Activated naive CD4-positive, alpha-beta T cell treated with anti-CD3 and anti-CD28 coated beads, Interleukin-2, amount 10 ng/mL, durations not matched to agents 7 days and 5 days (primary cell): ENCODE measurements around the gene RTN1.

ENCODE experiments used
- CTCF ChIA-PET: fragments of 350-600 bp; sonication (Branson Sonifier 250); formaldehyde crosslinking; loops from one replicate; lab custom pipeline; 2021; ENCODE audit warnings: antibody characterized with exemption; lab: Charles Lee
- DNase-seq: peaks from one replicate; pipeline ENCODE4 v3.0.0-alpha.2; 2020
- H3K27ac Mint-ChIP-seq: one replicate; pipeline ENCODE4 v1.8.0; 2021; ENCODE audit warnings: mild to moderate bottlenecking, moderate library complexity, mixed read lengths
- H3K27me3 Mint-ChIP-seq: one replicate; pipeline ENCODE4 v1.8.0; 2021; ENCODE audit warnings: mild to moderate bottlenecking, mixed read lengths
- H3K36me3 Mint-ChIP-seq: one replicate; pipeline ENCODE4 v1.8.0; 2021; ENCODE audit warnings: mixed read lengths
- H3K4me1 Mint-ChIP-seq: one replicate; pipeline ENCODE4 v1.8.0; 2021; ENCODE audit warnings: mixed read lengths
- H3K4me3 Mint-ChIP-seq: one replicate; pipeline ENCODE4 v1.8.0; 2021; ENCODE audit warnings: mild to moderate bottlenecking, moderate library complexity, mixed read lengths
- H3K9me3 Mint-ChIP-seq: one replicate; pipeline ENCODE4 v1.8.0; 2021; ENCODE audit warnings: mixed read lengths

The RTN1 gene

GRCh38 chr14:59788176-59788575 lies 82.4 kb downstream of the RTN1 start:
- no peak overlapping the region for H3K4me3 Mint-ChIP-seq
- peaks cover 7% of the 10 kb centered on the region for H3K27me3 Mint-ChIP-seq
- H3K9me3 Mint-ChIP-seq, result no peaks in the 10 kb centered on the region
- no peak for DNase-seq
- H3K36me3 Mint-ChIP-seq, result no peaks in the 10 kb centered on the region
- H3K4me1 Mint-ChIP-seq, result no peaks in the 10 kb centered on the region
- CTCF ChIA-PET, result no interaction called here
- H3K27ac Mint-ChIP-seq, result no peak overlapping the region

DNA sequence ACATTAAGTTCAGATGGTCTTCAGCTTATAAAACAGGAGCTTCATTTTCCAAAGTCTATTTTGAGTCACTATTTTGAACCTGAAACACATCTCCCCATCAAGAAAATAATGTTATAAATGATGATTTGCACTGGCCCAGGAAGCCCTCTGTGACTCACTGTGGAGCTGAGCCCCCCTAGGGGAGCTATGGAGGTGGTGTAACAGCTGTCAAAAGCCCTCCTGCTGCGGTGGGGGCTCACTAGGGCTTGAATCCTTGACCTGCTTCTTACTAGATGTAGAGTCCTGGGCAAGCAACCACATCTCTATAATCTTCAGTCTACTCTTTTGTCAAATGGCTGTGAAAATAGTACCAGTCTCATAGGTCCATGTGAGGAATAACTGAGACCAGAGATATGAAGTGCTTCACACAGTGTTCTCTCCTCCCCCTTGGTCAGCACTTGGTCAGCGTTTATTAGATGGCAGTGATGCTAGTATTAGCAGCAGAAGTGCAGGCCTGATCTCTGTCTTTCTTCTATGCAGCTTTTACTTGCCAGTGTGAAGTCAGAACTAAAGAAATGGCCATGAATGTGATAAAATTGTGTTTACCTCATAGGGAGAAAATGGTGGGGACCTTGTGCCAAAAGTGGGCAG lies 83.4 kb downstream of the RTN1 start:
- H3K36me3 Mint-ChIP-seq, result no peaks in the 10 kb centered on the region
- H3K9me3 Mint-ChIP-seq, result no peaks in the 10 kb centered on the region
- H3K4me3 Mint-ChIP-seq, result no peak overlapping the region
- DNase-seq, result no peak
- H3K4me1 Mint-ChIP-seq, result no peaks in the 10 kb centered on the region
- no peak overlapping the region for H3K27ac Mint-ChIP-seq
- peaks cover 7% of the 10 kb centered on the region for H3K27me3 Mint-ChIP-seq
- CTCF ChIA-PET, result no interaction called here

DNA sequence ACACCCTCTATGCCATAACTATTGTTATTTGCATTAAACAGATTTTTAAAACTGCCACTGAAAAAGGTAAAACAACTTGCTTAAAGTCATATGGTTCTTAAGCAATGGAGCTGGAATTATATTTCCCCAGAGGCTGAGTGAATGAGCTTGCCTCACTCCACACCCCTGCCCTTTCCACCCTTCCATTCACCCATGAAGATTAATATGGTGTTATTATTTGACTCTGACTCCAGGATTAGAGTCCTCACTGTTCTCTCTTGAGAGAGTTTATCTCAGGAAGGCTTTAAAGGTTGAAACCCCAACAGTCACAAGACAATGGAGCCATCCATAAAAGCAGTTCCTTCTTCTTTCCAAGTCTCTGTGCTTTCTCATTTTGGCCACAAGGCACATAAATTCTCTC lies 84.9 kb downstream of the RTN1 start:
- no peaks in the 10 kb centered on the region for H3K27me3 Mint-ChIP-seq
- no peak overlapping the region for H3K4me3 Mint-ChIP-seq
- DNase-seq, result no peak
- CTCF ChIA-PET, result no interaction called here
- no peaks in the 10 kb centered on the region for H3K4me1 Mint-ChIP-seq
- no peaks in the 10 kb centered on the region for H3K36me3 Mint-ChIP-seq
- H3K9me3 Mint-ChIP-seq, result no peaks in the 10 kb centered on the region
- H3K27ac Mint-ChIP-seq, result no peak overlapping the region

DNA sequence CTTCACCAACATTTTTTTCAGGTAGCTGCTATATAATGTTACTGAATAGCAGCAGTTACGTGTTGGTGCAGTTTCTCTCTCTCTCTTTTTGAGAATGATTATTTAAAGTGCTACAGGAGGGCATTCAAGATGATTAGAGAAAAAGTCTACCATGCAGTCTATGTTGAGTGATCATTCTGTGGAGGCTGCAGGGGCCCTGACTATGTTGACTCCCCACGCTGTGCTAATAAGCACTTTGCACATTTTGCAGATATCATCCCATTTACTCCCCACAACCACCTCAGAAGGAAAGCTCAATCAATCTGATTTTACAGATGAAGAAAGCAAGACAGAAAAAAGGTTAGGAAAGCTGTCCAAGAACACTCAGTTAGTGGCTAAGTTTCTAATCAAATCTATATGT lies 87.8 kb downstream of the RTN1 start:
- Mint-ChIP-seq H3K27me3 (no peaks in the 10 kb centered on the region), H3K4me1 (no peaks in the 10 kb centered on the region)

GRCh38 chr14:59777006-59777579 lies 93.5 kb downstream of the RTN1 start:
- no peaks in the 10 kb centered on the region for H3K27me3 Mint-ChIP-seq
- H3K4me1 Mint-ChIP-seq, result no peaks in the 10 kb centered on the region
- DNase-seq, result no peak
- no peaks in the 10 kb centered on the region for H3K36me3 Mint-ChIP-seq
- no peaks in the 10 kb centered on the region for H3K9me3 Mint-ChIP-seq
- no peak overlapping the region for H3K4me3 Mint-ChIP-seq
- no peak overlapping the region for H3K27ac Mint-ChIP-seq
- CTCF ChIA-PET, result no interaction called here

More for the DNA sequence above, 87.8 kb downstream of the RTN1 start:
- Mint-ChIP-seq H3K9me3 (no peaks in the 10 kb centered on the region), H3K36me3 (no peaks in the 10 kb centered on the region), H3K4me3 (no peak overlapping the region), H3K27ac (no peak overlapping the region)
- CTCF ChIA-PET, result no interaction called here
- no peak for DNase-seq

DNA sequence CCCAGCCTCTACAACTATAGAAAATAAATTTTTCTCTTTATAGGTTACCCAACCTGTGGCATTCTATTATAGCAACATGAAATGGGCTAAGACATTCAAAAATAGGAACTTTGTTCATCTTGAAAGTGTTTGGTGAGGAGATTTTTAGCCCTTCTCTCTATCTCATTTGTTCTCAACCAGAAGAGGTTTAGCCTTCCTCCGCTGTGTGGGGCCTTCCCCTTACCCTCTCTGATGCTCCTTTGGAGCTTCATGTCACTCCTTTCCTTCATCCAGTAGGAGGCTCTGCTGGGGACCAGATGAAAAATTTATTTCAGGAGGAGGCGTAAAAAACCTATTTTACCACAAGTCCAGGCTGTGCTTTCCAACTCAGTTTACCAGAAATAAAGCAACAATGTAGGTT lies 94.1 kb downstream of the RTN1 start:
- Mint-ChIP-seq H3K27me3 (no peaks in the 10 kb centered on the region), H3K36me3 (no peaks in the 10 kb centered on the region), H3K9me3 (no peaks in the 10 kb centered on the region), H3K27ac (no peak overlapping the region), H3K4me3 (no peak overlapping the region), H3K4me1 (no peaks in the 10 kb centered on the region)
- DNase-seq, result no peak
- CTCF ChIA-PET, result no interaction called here

- Mint-ChIP-seq H3K4me3 (no peak overlapping the region), H3K9me3 (no peaks in the 10 kb centered on the region), H3K27ac (no peak overlapping the region), H3K36me3 (no peaks in the 10 kb centered on the region), H3K27me3 (no peaks in the 10 kb centered on the region), H3K4me1 (no peaks in the 10 kb centered on the region)
- CTCF ChIA-PET, result no interaction called here
- no peak for DNase-seq
These were observed 98.3 kb downstream of the RTN1 start for GRCh38 chr14:59772233-59772632.

GRCh38 chr14:59771577-59771976 lies 99.0 kb downstream of the RTN1 start:
- Mint-ChIP-seq H3K27ac (no peak overlapping the region), H3K36me3 (no peaks in the 10 kb centered on the region), H3K27me3 (no peaks in the 10 kb centered on the region), H3K4me3 (no peak overlapping the region), H3K4me1 (no peaks in the 10 kb centered on the region), H3K9me3 (no peaks in the 10 kb centered on the region)
- CTCF ChIA-PET, result no interaction called here
- DNase-seq, result no peak

DNA sequence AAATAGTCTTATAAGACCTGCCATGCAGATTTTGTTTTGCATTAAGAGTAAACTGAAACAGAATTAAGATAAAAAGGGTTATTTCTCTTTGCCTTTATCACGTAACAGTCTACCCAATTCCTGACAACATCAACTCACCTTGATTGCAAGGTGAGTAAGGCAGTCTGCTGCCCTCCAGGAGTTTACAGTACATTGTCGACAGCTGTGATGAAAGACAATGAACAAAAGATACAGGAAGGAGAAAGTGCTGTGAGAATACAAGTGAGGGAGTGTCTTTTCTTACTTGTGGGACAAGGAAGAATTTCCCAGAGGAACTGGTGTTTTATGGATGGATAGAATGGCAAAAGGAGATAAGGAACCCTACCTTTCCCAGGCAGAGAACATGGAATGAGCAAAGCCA lies 101.0 kb downstream of the RTN1 start:
- no peak for DNase-seq
- Mint-ChIP-seq H3K4me3 (no peak overlapping the region), H3K4me1 (no peaks in the 10 kb centered on the region), H3K36me3 (no peaks in the 10 kb centered on the region), H3K9me3 (no peaks in the 10 kb centered on the region), H3K27me3 (no peaks in the 10 kb centered on the region), H3K27ac (no peak overlapping the region)
- CTCF ChIA-PET, result no interaction called here

GRCh38 chr14:59768855-59769375 lies 101.7 kb downstream of the RTN1 start:
- no peak overlapping the region for H3K4me3 Mint-ChIP-seq

DNA sequence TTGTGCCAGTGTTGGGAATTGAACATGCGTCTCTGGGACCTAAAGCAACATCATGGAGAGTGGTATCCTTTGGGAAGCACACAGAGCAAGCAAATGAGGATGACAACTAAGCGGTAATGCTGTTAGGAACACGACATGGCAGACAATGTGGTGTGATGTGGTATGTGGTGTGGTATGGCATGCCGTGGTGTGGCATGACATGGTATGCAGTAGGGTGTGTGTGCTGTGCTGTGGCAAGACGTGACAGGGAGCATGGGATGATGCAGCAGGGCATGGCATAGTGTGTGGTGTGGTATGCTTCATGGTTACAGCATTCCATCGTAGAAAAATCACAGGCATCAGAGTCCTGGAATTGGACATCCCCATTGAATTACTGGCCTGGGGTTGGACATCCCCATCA lies 108.7 kb downstream of the RTN1 start:
- CTCF ChIA-PET, result no interaction called here

More at GRCh38 chr14:59768855-59769375, 101.7 kb downstream of the RTN1 start:
- Mint-ChIP-seq H3K27ac (no peak overlapping the region), H3K4me1 (no peaks in the 10 kb centered on the region), H3K9me3 (no peaks in the 10 kb centered on the region), H3K27me3 (no peaks in the 10 kb centered on the region), H3K36me3 (no peaks in the 10 kb centered on the region)
- no peak for DNase-seq
- CTCF ChIA-PET, result no interaction called here

GRCh38 chr14:59755409-59756135 lies 115.0 kb downstream of the RTN1 start:
- Mint-ChIP-seq H3K9me3 (no peaks in the 10 kb centered on the region), H3K27me3 (no peaks in the 10 kb centered on the region), H3K4me1 (no peaks in the 10 kb centered on the region), H3K27ac (no peak overlapping the region), H3K4me3 (no peak overlapping the region), H3K36me3 (no peaks in the 10 kb centered on the region)
- CTCF ChIA-PET, result no interaction called here
- no peak for DNase-seq

More for the DNA sequence above, 108.7 kb downstream of the RTN1 start:
- H3K9me3 Mint-ChIP-seq, result no peaks in the 10 kb centered on the region
- no peak overlapping the region for H3K27ac Mint-ChIP-seq
- DNase-seq, result no peak
- no peaks in the 10 kb centered on the region for H3K36me3 Mint-ChIP-seq
- no peaks in the 10 kb centered on the region for H3K27me3 Mint-ChIP-seq
- no peaks in the 10 kb centered on the region for H3K4me1 Mint-ChIP-seq
- no peak overlapping the region for H3K4me3 Mint-ChIP-seq

DNA sequence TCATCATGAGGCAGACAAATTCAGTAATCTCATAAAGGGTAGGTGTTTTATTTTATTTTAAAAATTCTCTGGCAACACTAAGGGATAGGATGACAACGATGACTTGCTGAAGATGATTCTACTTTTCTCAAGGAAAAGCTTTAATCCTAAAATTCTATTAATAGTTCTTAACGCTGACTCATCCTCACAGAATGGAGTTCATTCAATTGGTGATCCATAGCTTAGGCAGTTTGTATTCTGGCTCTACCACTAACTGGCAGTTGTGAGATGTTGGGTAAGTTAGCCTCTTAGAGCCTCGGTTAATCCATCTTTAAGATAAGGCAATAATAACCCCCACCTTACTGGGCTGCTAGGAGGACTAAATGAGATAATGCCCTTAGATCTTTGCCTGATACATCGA lies 116.3 kb downstream of the RTN1 start:
- H3K4me3 Mint-ChIP-seq, result no peak overlapping the region
- no peak overlapping the region for H3K27ac Mint-ChIP-seq
- no peak for DNase-seq
- H3K36me3 Mint-ChIP-seq, result no peaks in the 10 kb centered on the region
- H3K9me3 Mint-ChIP-seq, result no peaks in the 10 kb centered on the region
- CTCF ChIA-PET, result no interaction called here
- no peaks in the 10 kb centered on the region for H3K4me1 Mint-ChIP-seq
- no peaks in the 10 kb centered on the region for H3K27me3 Mint-ChIP-seq

- Mint-ChIP-seq H3K36me3 (no peaks in the 10 kb centered on the region), H3K4me1 (no peaks in the 10 kb centered on the region), H3K27me3 (no peaks in the 10 kb centered on the region), H3K4me3 (no peak overlapping the region), H3K9me3 (no peaks in the 10 kb centered on the region), H3K27ac (no peak overlapping the region)
- DNase-seq, result no peak
- CTCF ChIA-PET, result no interaction called here
These were observed 117.1 kb downstream of the RTN1 start for GRCh38 chr14:59753512-59753911.

GRCh38 chr14:59751578-59751977 lies 119.0 kb downstream of the RTN1 start:
- DNase-seq, result no peak
- Mint-ChIP-seq H3K27me3 (no peaks in the 10 kb centered on the region), H3K36me3 (no peaks in the 10 kb centered on the region), H3K4me1 (no peaks in the 10 kb centered on the region), H3K4me3 (no peak overlapping the region), H3K27ac (no peak overlapping the region), H3K9me3 (no peaks in the 10 kb centered on the region)
- CTCF ChIA-PET, result no interaction called here
